ENCODE data around the gene TXNRD2. TPM values are rescaled to one million over a fixed set of nuclear protein-coding genes. Genes with fewer than 3 reads are reported as not detected.

Gene TXNRD2
- total RNA-seq, 1 experiment from 2014 or later: 19.7 TPM

GRCh38 chr22:19850763-19851109 lies 90.9 kb downstream of the TXNRD2 start:
- no peak for TF ChIP-seq FOSL1 (IDR thresholded peaks at IDR 0.05; ENCODE audit: low read depth)
- TF ChIP-seq POLR2A (IDR thresholded peaks at IDR 0.05; ENCODE audit: borderline replicate concordance, extremely low read depth, insufficient read depth, insufficient read length): no peak
- ATAC-seq (no peak), DNase-seq (ENCODE audit: low read depth, low spot score) (no peak)
- Histone ChIP-seq H3K4me2 (ENCODE audit: low read length) (peak overlapping the region; percentile 72), H3K4me1 (ENCODE audit: control insufficient read depth in 1 of 2, insufficient read depth in 2 of 2, low read length in 2 of 2) (peaks cover 54 to 66% of the 10 kb centered on the region in 2 experiments), H3K27me3 (ENCODE audit: insufficient read depth, low read length) (no peaks in the 10 kb centered on the region), H4K20me1 (ENCODE audit: insufficient read depth) (peaks cover 3% of the 10 kb centered on the region; the same call in 1 of the 2 replicates), H3K9ac (ENCODE audit: low read length) (peak overlapping the region; percentile 45), H3K9me2 (ENCODE audit: insufficient read depth) (no peaks in the 10 kb centered on the region), H3K4me3 (replicated peaks in 1 of 2; ENCODE audit: low read depth in 1 of 2, low read length in 2 of 2) (peak overlapping the region in 1 of 2 experiments; percentile 44; a peak in 1 of 4 replicates), H3K27ac (ENCODE audit: low read depth, low read length) (peak overlapping the region; percentile 78), H3K36me3 (ENCODE audit: control insufficient read depth in 1 of 2, insufficient read depth in 2 of 2, low read length in 2 of 2) (peaks cover 14 to 24% of the 10 kb centered on the region in 2 experiments; a peak in 3 of 4 replicates), H3K79me2 (ENCODE audit: insufficient read depth, low read length) (peaks cover 78% of the 10 kb centered on the region), H2AFZ (ENCODE audit: low read depth, low read length, poor library complexity, severe bottlenecking) (no peak overlapping the region), H3K9me3 (ENCODE audit: control insufficient read depth in 1 of 2, insufficient read depth in 1 of 2, low read depth in 1 of 2, low read length in 2 of 2) (peaks cover 0 to 4% of the 10 kb centered on the region in 2 experiments; a peak in 1 of 4 replicates)
- CTCF ChIA-PET: no interaction called here
- RAD21 ChIA-PET (ENCODE audit: low non-redundant PET in 1 of 2, low total read pairs in 2 of 2, uncharacterized antibody in 2 of 2, unreplicated experiment in 2 of 2): no interaction called here
- POLR2A ChIA-PET: no interaction called here
- BruUV-seq (replicated peaks): no TSS peak
- intact Hi-C loops (cut with micrococcal nuclease): no loop called here

DNA sequence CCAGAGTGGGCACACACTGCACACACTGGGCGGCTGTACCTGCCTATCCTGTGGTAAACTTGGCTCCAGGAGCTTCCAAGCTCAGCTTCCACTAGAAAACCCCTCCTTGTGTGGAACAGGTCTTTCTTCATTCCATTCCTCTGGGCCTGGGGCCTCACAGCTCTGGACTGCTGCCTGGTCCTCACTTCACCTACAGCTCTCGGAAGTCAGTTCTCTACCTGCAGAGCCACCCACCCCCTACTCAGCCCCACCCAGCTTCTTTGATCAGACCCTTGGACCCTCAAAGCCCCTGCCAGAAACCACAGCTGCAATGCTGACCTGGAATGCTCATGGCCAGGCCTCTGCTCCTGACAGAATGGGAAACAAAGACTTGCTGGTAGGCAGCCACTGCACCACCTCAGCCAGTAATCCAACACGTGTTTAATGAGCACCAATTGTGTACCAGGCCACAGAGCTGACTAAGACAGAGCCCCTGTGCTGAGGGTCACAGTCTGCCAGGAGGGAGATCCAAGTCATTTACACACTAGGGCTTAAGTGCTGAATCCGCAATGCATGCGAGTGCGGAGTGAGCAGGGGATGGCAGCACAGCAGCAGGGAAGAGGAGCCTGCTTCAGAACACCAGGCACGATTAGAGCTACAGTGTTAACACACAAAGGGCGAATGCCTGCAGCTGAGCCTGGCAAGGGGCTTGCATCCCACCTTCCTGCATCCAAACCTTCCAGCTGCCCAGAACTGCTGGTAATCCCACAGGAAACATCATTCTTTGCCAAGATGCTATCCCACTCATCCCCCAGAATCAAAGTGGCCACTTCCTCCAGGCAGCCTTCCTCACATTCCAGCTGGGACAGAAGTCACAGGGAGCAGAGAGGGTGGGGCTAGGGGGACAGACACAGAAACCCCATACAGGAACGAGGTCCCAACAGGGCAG lies 91.5 kb downstream of the TXNRD2 start:
- DNase-seq (ENCODE audit: low read depth, low spot score) (peak; percentile 46), ATAC-seq (peak; percentile 22)
- Histone ChIP-seq H3K27me3 (ENCODE audit: insufficient read depth, low read length) (no peaks in the 10 kb centered on the region), H3K36me3 (ENCODE audit: control insufficient read depth in 1 of 2, insufficient read depth in 2 of 2, low read length in 2 of 2) (peaks cover 14 to 24% of the 10 kb centered on the region in 2 experiments; a peak in 3 of 4 replicates), H3K9me2 (ENCODE audit: insufficient read depth) (no peaks in the 10 kb centered on the region), H3K9ac (ENCODE audit: low read length) (peak overlapping the region; percentile 45), H3K27ac (ENCODE audit: low read depth, low read length) (peak overlapping the region; percentile 78), H3K4me1 (ENCODE audit: control insufficient read depth in 1 of 2, insufficient read depth in 2 of 2, low read length in 2 of 2) (peaks cover 54 to 60% of the 10 kb centered on the region in 2 experiments), H3K9me3 (ENCODE audit: control insufficient read depth in 1 of 2, insufficient read depth in 1 of 2, low read depth in 1 of 2, low read length in 2 of 2) (peaks cover 0 to 4% of the 10 kb centered on the region in 2 experiments; a peak in 1 of 4 replicates), H3K79me2 (ENCODE audit: insufficient read depth, low read length) (peaks cover 71% of the 10 kb centered on the region), H4K20me1 (ENCODE audit: insufficient read depth) (peaks cover 3% of the 10 kb centered on the region; the same call in 1 of the 2 replicates), H3K4me2 (ENCODE audit: low read length) (peak overlapping the region; percentile 72), H2AFZ (ENCODE audit: low read depth, low read length, poor library complexity, severe bottlenecking) (no peak overlapping the region), H3K4me3 (replicated peaks in 1 of 2; ENCODE audit: low read depth in 1 of 2, low read length in 2 of 2) (peak overlapping the region in 1 of 2 experiments; percentile 44; a peak in 2 of 4 replicates)
- intact Hi-C loops (cut with micrococcal nuclease): no loop called here
- ChIA-PET RAD21 (ENCODE audit: low non-redundant PET in 1 of 2, low total read pairs in 2 of 2, uncharacterized antibody in 2 of 2, unreplicated experiment in 2 of 2) (interaction anchor here in 1 of 2 experiments (0.7 kb wide), 1 partner anchor 104 kb away, joined by 3 read pairs; no protein-coding TSS in a partner anchor), CTCF (no interaction called here), POLR2A (no interaction called here)
- TF ChIP-seq ELF1 (IDR thresholded peaks at IDR 0.05; ENCODE audit: borderline replicate concordance, low read depth) (no peak), MAX (IDR thresholded peaks at IDR 0.05) (peak; percentile 31; the same call in 1 of the 2 replicates), CBX3 (IDR thresholded peaks at IDR 0.05; ENCODE audit: low read depth) (no peak; the same call in 1 of the 2 replicates), JUND (IDR thresholded peaks at IDR 0.05) (peak; percentile 13; the same call in 1 of the 2 replicates), SIN3A (IDR thresholded peaks at IDR 0.05; ENCODE audit: low read depth) (0 out of 2 replicates have a peak, but pooled peaks have one; percentile 23), SP1 (IDR thresholded peaks at IDR 0.05; ENCODE audit: low read depth) (peak; percentile 82), RAD21 (IDR thresholded peaks at IDR 0.05; ENCODE audit: low read depth) (peak; percentile 11; the same call in 1 of the 2 replicates), CTCF (IDR thresholded peaks at IDR 0.05 in 2 of 3, conservative IDR thresholded peaks at IDR 0.05 in 1 of 3; ENCODE audit: borderline replicate concordance in 1 of 3, insufficient read depth in 1 of 3, low read depth in 2 of 3, low read length in 2 of 3) (no peak)
- no TSS peak for BruUV-seq (replicated peaks)

Data from HCT116 (cell line).